A673 (cell line): ENCODE results near the gene SDK1. TPM values are rescaled to one million over a fixed set of nuclear protein-coding genes. Genes with fewer than 3 reads are reported as not detected.

Experiments
- BruUV-seq: library from RNA; stranded (reverse); fragments of 400-500 nt; replicated peaks from 2 replicates; lab custom pipeline; 2021; lab: Mats Ljungman, UMichigan
- CTCF ChIA-PET: fragments of 300-600 bp; sonication (Branson Sonifier 250); formaldehyde crosslinking; loops from one replicate; lab custom pipeline; 2022; ENCODE audit warnings: antibody characterized with exemption; lab: Charles Lee
- POLR2A ChIA-PET: fragments of 300-600 bp; sonication (Branson Sonifier 250); formaldehyde crosslinking; loops from one replicate; lab custom pipeline; 2022; ENCODE audit warnings: antibody characterized with exemption; ENCODE audit not compliant: low non-redundant PET; lab: Charles Lee
- DNase-seq: peaks from one replicate; pipeline ENCODE4 v3.0.0-alpha.2; 2015; ENCODE audit warnings: low spot score
- H3K27ac ChIP-seq: fragments of 200-600 bp; sonication (generic); 2 replicates; pipeline ENCODE4 v1.5.1; 2016; ENCODE audit warnings: mixed run types, low read depth, mild to moderate bottlenecking, mixed read lengths, antibody characterized with exemption, low read length; ENCODE audit not compliant: poor library complexity, severe bottlenecking
- H3K27me3 ChIP-seq: fragments of 200-600 bp; sonication (generic); replicated peaks from 2 replicates; pipeline ENCODE4 v1.6.1; 2017; ENCODE audit warnings: mixed run types, low read depth, mild to moderate bottlenecking, mixed read lengths, antibody characterized with exemption, low read length; ENCODE audit not compliant: insufficient read depth, poor library complexity
- H3K36me3 ChIP-seq: fragments of 200-600 bp; sonication (generic); 2 replicates; pipeline ENCODE4 v1.6.1; 2016; ENCODE audit warnings: mixed run types, mild to moderate bottlenecking, mixed read lengths, antibody characterized with exemption, low read length; ENCODE audit not compliant: insufficient read depth, poor library complexity, severe bottlenecking
- H3K4me1 ChIP-seq: fragments of 200-600 bp; sonication (generic); 2 replicates; pipeline ENCODE4 v1.6.1; 2017; ENCODE audit warnings: mixed run types, mild to moderate bottlenecking, mixed read lengths, antibody characterized with exemption, low read length; ENCODE audit not compliant: insufficient read depth, poor library complexity, severe bottlenecking
- H3K4me3 ChIP-seq: fragments of 200-600 bp; sonication (generic); 2 replicates; pipeline ENCODE4 v1.5.1; 2016; ENCODE audit warnings: low read depth, mixed run types, mild to moderate bottlenecking, mixed read lengths, low read length; ENCODE audit not compliant: poor library complexity, severe bottlenecking
- H3K9me3 ChIP-seq: fragments of 200-600 bp; sonication (generic); 2 replicates; pipeline ENCODE4 v1.6.1; 2016; ENCODE audit warnings: mixed run types, low read depth, mild to moderate bottlenecking, mixed read lengths, antibody characterized with exemption, low read length; ENCODE audit not compliant: poor library complexity, severe bottlenecking
- CTCF ChIP-seq: fragments of 300-800, 200-600 bp; sonication (generic); conservative IDR thresholded peaks from 2 replicates; pipeline ENCODE4 v1.5.1; 2017; ENCODE audit warnings: low read depth, mild to moderate bottlenecking, antibody characterized with exemption, low read length, moderate library complexity, mixed read lengths
- EZH2 ChIP-seq: fragments of 200-600 bp; sonication (generic); IDR thresholded peaks from 2 replicates; pipeline ENCODE4 v1.6.1; 2017; ENCODE audit warnings: borderline replicate concordance, low read depth, mild to moderate bottlenecking, mixed read lengths, antibody characterized with exemption, low read length; ENCODE audit not compliant: poor library complexity, severe bottlenecking
- intact Hi-C: fragments of 100-400 bp; cut with micrococcal nuclease; formaldehyde crosslinking; loops from one replicate; pipeline ENCODE4 v1.10.0; 2022; ENCODE audit not compliant: unreplicated experiment
- total RNA-seq: library from RNA; stranded (reverse); gene quantifications from 2 replicates; pipeline ENCODE4 v1.2.3, GENCODE V29; 2021

The SDK1 gene
- total RNA-seq, 1 experiment from 2014 or later, result 14.7 TPM

DNA sequence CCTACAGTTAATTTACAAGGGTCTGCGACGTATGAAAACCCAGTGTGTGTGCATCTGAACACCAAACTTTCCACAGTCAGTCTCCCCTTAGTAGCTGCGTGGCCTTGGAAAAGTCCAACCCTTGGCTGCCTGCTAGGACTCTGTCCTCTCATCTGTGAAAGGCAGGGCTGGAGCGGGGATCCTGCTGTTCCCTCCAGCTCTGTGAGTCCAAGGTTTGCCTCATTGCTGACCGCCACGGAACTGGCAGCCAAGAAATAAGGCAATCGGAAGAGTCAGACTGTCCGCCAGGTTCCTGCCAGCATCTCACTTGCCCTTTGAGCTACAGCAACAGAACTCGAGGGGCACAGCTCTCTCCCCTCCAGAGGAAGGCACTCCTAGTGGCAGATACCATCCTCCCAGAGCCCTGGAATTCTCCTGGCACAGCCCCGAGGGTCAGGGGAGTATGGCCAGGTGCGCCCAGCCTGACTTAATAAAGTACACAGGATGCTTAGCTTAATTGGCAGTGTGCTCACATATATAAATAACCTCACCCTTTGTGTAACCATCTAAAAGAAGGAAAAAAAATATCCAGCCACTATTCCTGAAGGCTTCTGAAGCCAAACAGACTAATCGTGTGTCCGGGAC lies 851.0 kb downstream of the SDK1 start:
- BruUV-seq, result no TSS peak
- no peak for TF ChIP-seq CTCF
- no peak for TF ChIP-seq EZH2
- intact Hi-C loops, result no loop called here
- no peak for DNase-seq
- no peaks in the 10 kb centered on the region for H3K9me3 ChIP-seq
- ChIA-PET CTCF (no interaction called here), POLR2A (no interaction called here)
- no peaks in the 10 kb centered on the region for H3K4me1 ChIP-seq
- H3K36me3 ChIP-seq, result no peaks in the 10 kb centered on the region
- no peaks in the 10 kb centered on the region for H3K27me3 ChIP-seq
- no peak overlapping the region for H3K27ac ChIP-seq
- H3K4me3 ChIP-seq, result no peak overlapping the region

DNA sequence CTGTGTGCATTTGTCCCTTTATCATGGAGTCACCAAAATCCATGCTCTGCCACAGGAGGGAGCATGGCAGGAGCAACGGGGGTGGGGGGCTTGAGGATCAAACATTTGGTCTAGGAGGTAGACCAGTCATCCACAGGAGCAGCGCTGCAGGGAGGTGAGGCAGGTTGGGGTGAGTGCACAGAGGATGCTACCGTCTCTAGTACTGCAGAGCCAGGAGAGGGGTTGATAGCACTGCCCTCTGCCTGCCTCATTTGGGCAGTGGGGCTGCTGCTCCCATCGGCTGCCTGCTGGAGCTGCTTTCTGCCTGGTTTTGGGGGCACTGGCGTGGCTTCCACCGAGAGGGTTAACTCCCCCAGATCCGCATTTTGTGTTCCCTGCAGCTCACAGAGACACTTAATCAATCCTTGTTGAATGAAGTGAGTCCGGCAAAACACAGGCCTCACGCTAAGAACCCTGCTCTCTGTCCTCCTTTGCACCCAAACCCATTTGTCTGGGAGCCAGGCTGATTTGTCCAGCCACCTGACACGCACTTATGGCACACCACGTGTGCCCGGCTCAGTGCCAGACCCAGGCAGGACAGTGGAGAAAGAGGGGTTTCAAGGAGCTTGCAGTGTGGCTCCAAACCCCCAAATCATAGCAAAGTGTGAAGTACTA lies 854.0 kb downstream of the SDK1 start:
- DNase-seq, result no peak
- no peak overlapping the region for H3K4me3 ChIP-seq
- no peak overlapping the region for H3K27ac ChIP-seq
- TF ChIP-seq EZH2 (no peak), CTCF (no peak)
- no TSS peak for BruUV-seq
- no peaks in the 10 kb centered on the region for H3K4me1 ChIP-seq
- H3K27me3 ChIP-seq, result no peaks in the 10 kb centered on the region
- no peaks in the 10 kb centered on the region for H3K36me3 ChIP-seq
- intact Hi-C loops, result no loop called here
- H3K9me3 ChIP-seq, result no peaks in the 10 kb centered on the region
- ChIA-PET CTCF (no interaction called here), POLR2A (no interaction called here)

- no peaks in the 10 kb centered on the region for H3K36me3 ChIP-seq
- H3K9me3 ChIP-seq, result no peaks in the 10 kb centered on the region
- H3K27ac ChIP-seq, result no peak overlapping the region
- no peaks in the 10 kb centered on the region for H3K27me3 ChIP-seq
- DNase-seq, result no peak
- H3K4me1 ChIP-seq, result no peaks in the 10 kb centered on the region
- BruUV-seq, result no TSS peak
- TF ChIP-seq EZH2 (no peak), CTCF (no peak)
- no peak overlapping the region for H3K4me3 ChIP-seq
- CTCF ChIA-PET, result no interaction called here
- intact Hi-C loops, result no loop called here
- POLR2A ChIA-PET, result no interaction called here
These were observed 855.1 kb downstream of the SDK1 start for GRCh38 chr7:4156190-4156589.
